Stomach smooth muscle (tissue), 2 donors: ENCODE data around the gene TIMM29.
"Not testable (repeated sequence)": the region's sequence is repeated elsewhere in the genome, so short reads cannot be mapped to it uniquely, and the experiment has no call there.

Source experiments
- H3K27ac ChIP-seq: one replicate; pipeline ENCODE4 v1.7.0; 2013; ENCODE audit warnings: mild to moderate bottlenecking, low read length, inconsistent platforms
- H3K27me3 ChIP-seq, 2 donors: one replicate each; pipeline ENCODE4 v1.7.0; 2013; ENCODE audit warnings: low read length in 2 of 2; ENCODE audit not compliant: insufficient read depth in 2 of 2, control insufficient read depth in 1 of 2
- H3K36me3 ChIP-seq, 2 donors: one replicate each; pipeline ENCODE4 v1.7.0; 2013; ENCODE audit warnings: low read length in 2 of 2; ENCODE audit not compliant: control insufficient read depth in 2 of 2, insufficient read depth in 2 of 2
- H3K4me1 ChIP-seq: one replicate; pipeline ENCODE4 v1.7.0; 2013; ENCODE audit warnings: low read length; ENCODE audit not compliant: control insufficient read depth, insufficient read depth
- H3K4me3 ChIP-seq, 2 donors: one replicate each; pipeline ENCODE4 v1.7.0; 2013; ENCODE audit warnings: low read length in 2 of 2
- H3K9ac ChIP-seq, 2 donors: one replicate each; pipeline ENCODE4 v1.7.0; 2013; ENCODE audit warnings: low read length in 2 of 2, mild to moderate bottlenecking in 1 of 2
- H3K9me3 ChIP-seq, 2 donors: one replicate each; pipeline ENCODE4 v1.7.0; 2013; ENCODE audit warnings: low read length in 2 of 2; ENCODE audit not compliant: control insufficient read depth in 2 of 2
- donor health status: healthy.
- donor health status: Pancreatic carcinoma.

The TIMM29 gene

DNA sequence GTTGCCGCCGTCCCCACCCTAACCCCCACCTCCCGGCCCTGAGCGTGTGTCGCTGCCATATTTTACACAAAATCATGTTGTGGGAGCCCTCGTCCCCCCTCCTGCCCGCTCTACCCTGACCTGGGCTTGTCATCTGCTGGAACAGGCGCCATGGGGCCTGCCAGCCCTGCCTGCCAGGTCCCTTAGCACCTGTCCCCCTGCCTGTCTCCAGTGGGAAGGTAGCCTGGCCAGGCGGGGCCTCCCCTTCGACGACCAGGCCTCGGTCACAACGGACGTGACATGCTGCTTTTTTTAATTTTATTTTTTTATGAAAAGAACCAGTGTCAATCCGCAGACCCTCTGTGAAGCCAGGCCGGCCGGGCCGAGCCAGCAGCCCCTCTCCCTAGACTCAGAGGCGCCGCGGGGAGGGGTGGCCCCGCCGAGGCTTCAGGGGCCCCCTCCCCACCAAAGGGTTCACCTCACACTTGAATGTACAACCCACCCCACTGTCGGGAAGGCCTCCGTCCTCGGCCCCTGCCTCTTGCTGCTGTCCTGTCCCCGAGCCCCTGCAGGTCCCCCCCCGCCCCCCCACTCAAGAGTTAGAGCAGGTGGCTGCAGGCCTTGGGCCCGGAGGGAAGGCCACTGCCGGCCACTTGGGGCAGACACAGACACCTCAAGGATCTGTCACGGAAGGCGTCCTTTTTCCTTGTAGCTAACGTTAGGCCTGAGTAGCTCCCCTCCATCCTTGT, 6.5 kb upstream of the TIMM29 start:
- H3K36me3 ChIP-seq = peaks cover 16 to 41% of the 10 kb centered on the region in 2 donors
- no peak overlapping the region for H3K4me3 ChIP-seq
- H3K4me1 ChIP-seq = no peaks in the 10 kb centered on the region
- no peaks in the 10 kb centered on the region for H3K27me3 ChIP-seq
- H3K9ac ChIP-seq = no peak overlapping the region
- no peaks in the 10 kb centered on the region for H3K9me3 ChIP-seq
- H3K27ac ChIP-seq = no peak overlapping the region

DNA sequence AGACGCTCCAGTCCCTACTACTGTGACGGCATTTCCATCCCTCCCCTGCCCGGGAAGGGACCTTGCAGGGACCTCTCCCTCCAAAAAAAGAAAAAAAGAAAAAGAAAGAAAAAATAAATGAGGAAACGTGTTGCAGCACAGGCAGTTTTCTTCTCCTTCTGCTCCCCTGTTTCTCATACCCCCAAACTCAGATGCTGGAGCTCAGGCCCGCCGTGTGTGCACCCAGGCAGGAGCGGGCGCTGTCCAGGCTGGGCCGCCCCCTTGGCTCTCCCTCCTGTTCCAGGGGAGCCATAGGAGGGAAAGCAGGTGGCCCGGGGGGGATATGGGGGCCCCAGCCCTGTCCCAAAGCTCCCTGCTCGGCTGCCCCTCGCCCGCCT, 6.0 kb upstream of the TIMM29 start:
- Histone ChIP-seq H3K27ac (no peak overlapping the region), H3K36me3 (peaks cover 16 to 41% of the 10 kb centered on the region in 2 donors), H3K9ac (no peak overlapping the region), H3K9me3 (no peaks in the 10 kb centered on the region), H3K4me1 (peaks cover 5% of the 10 kb centered on the region), H3K27me3 (no peaks in the 10 kb centered on the region), H3K4me3 (no peak overlapping the region)

DNA sequence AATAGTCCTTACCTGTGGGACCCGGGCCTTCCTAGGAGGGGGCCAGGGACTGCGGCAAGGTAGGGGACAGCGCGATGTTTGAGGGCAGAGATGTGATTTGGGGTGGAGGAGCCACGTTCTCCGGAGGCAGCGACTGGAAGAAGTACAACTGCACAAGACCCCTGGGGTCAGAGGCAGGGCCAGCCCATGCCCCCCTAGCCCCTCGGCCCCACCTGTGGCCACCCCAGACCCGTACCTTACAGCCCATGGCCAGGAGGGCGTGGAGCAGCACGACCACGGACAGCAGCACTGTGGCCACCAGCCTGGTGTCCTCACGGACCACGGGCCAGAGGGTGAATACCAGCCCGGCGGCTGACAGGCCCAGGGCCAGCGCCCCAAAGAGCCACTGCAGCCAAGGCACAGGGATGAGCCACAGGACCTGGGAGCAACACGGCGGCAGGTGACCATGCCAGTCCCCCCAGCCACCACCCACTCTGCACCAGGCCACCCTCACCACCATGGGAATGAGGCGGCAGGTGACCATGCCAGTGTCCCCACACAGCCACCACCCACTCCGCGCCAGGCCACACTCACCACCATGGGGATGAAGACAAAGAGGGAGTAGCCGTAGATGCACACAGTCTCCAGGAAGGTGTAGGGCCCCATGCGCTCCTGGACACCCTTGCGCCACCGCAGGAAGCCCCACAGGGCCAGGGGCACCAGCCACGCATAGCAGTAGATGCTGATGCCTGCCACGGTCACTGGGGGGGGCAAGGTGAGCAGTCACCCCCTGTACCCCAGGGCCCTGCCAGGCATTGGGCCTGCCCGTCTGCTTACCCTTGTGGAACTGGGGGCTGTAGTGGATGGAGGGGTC, 5.1 kb upstream of the TIMM29 start:
- peaks cover 11% of the 10 kb centered on the region for H3K4me1 ChIP-seq
- no peak overlapping the region for H3K4me3 ChIP-seq
- H3K27ac ChIP-seq = no peak overlapping the region
- no peaks in the 10 kb centered on the region for H3K9me3 ChIP-seq
- H3K9ac ChIP-seq = no peak overlapping the region
- H3K36me3 ChIP-seq = peaks cover 14 to 40% of the 10 kb centered on the region in 2 donors
- H3K27me3 ChIP-seq = no peaks in the 10 kb centered on the region

DNA sequence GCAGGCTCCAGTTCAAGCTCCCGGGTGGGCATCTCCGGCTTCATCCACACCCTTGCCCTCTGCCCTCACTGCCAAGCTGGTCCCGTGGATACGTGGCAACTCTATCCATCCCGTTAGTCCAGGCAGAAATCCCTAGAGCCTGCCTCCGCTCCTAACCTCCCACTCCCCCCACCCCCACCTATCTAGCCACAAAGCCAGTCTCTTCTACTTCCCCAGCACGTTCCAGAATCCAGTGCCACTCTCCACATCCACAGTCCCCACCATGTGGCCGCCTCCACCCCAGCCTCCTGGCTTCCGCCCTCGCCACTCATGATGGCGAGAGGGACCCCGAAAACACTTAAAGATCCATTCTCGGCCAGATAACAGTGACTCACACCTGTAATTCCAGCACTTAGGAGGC, 4.0 kb upstream of the TIMM29 start:
- peaks cover 16% of the 10 kb centered on the region for H3K4me1 ChIP-seq
- peaks cover 3 to 32% of the 10 kb centered on the region in 2 donors for H3K36me3 ChIP-seq
- H3K4me3 ChIP-seq = no peak overlapping the region
- no peaks in the 10 kb centered on the region for H3K27me3 ChIP-seq
- H3K9me3 ChIP-seq = no peaks in the 10 kb centered on the region
- no peak overlapping the region for H3K27ac ChIP-seq
- H3K9ac ChIP-seq = no peak overlapping the region

GRCh38 chr19:10927730-10928562, 665 bp upstream of the TIMM29 start:
- peak overlapping the region; percentile 68 to 87 for H3K4me3 ChIP-seq
- H3K36me3 ChIP-seq = peaks cover 0 to 20% of the 10 kb centered on the region in 2 donors
- H3K9ac ChIP-seq = peak overlapping the region; percentile 72 to 73
- no peaks in the 10 kb centered on the region for H3K9me3 ChIP-seq
- H3K27ac ChIP-seq = peak overlapping the region; percentile 62
- H3K4me1 ChIP-seq = peaks cover 20% of the 10 kb centered on the region
- H3K27me3 ChIP-seq = no peaks in the 10 kb centered on the region

DNA sequence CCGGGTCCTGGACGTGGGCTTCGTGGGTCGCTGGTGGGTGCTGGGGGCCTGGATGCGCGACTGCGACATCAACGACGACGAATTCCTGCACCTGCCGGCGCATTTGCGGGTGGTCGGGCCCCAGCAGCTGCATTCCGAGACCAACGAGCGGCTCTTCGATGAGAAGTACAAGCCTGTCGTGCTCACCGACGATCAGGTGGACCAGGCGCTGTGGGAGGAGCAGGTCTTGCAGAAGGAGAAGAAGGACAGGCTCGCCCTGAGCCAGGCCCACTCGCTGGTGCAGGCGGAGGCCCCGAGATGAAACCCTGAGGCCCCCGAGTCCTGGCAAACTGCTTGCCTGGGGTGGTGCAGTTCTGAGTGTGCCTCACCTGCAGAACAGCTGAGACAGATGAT, 787 bp downstream of the TIMM29 start:
- peak overlapping the region; percentile 72 for H3K9ac ChIP-seq
- H3K27ac ChIP-seq = peak overlapping the region; percentile 62
- peak overlapping the region; percentile 68 to 87 for H3K4me3 ChIP-seq
- no peaks in the 10 kb centered on the region for H3K9me3 ChIP-seq
- no peaks in the 10 kb centered on the region for H3K27me3 ChIP-seq
- H3K36me3 ChIP-seq = peaks cover 0 to 7% of the 10 kb centered on the region in 2 donors
- peaks cover 20% of the 10 kb centered on the region for H3K4me1 ChIP-seq

- Histone ChIP-seq H3K27me3 (no peaks in the 10 kb centered on the region), H3K36me3 (peaks cover 0 to 2% of the 10 kb centered on the region in 2 donors), H3K9me3 (no peaks in the 10 kb centered on the region), H3K9ac (no peak overlapping the region), H3K4me1 (peaks cover 3% of the 10 kb centered on the region), H3K4me3 (no peak overlapping the region), H3K27ac (no peak overlapping the region)
These were observed 6.9 kb downstream of the TIMM29 start for GRCh38 chr19:10935371-10936059.

DNA sequence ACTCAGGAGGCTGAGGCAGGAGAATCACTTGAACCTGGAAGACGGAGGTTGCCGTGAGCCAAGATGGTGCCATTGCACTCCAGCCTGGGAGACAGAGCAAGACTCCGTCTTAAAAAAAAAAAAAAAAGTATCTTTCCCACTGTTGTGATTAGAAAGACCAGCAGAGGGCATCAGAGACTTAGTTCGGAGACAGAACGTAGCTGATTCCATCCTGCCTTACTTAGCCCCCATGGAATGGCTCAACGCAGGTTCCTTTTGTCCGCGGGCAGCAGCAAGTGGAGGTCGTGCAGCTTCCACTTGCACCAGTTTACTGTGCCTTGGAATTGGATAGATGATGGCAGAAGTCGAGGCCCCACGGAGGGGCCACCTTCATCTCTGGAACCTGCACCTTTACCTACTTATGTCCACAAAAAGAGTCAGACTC, 8.1 kb downstream of the TIMM29 start:
- peak overlapping the region in 1 of 2 donors; percentile 47 for H3K9ac ChIP-seq
- H3K27me3 ChIP-seq = no peaks in the 10 kb centered on the region
- H3K36me3 ChIP-seq = no peaks in the 10 kb centered on the region
- peaks cover 3% of the 10 kb centered on the region for H3K4me1 ChIP-seq
- H3K4me3 ChIP-seq = peak overlapping the region in 1 of 2 donors; percentile 54
- no peak overlapping the region for H3K27ac ChIP-seq
- no peaks in the 10 kb centered on the region for H3K9me3 ChIP-seq

- not testable (repeated sequence) for H3K4me3 ChIP-seq, H3K27ac ChIP-seq, H3K27me3 ChIP-seq, H3K4me1 ChIP-seq, H3K9ac ChIP-seq, H3K9me3 ChIP-seq, H3K36me3 ChIP-seq
These were observed 13.0 kb downstream of the TIMM29 start for GRCh38 chr19:10941649-10942048.

DNA sequence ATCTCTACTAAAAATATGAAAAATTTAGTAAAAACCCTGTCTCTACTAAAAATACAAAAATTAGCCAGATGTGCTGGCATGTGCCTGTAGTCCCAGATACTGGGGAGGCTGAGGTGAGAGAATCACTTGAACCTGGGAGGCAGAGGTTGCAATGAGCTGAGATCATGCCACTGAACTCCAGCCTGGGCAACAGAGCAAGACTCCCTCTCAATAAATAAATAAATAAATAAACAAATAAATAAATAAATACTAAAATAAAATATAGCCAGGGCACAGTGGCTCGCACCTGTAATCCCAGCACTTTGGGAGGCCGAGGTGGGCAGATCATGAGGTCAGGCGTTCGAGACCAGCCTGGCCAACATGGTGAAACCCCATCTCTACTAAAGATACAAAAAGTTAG, 14.8 kb downstream of the TIMM29 start:
- not testable (repeated sequence) for H3K9ac ChIP-seq, H3K4me3 ChIP-seq, H3K9me3 ChIP-seq, H3K27me3 ChIP-seq, H3K36me3 ChIP-seq, H3K27ac ChIP-seq, H3K4me1 ChIP-seq
